K562 (cell line): ENCODE measurements around the gene KIF5C. TPM values are rescaled to one million over a fixed set of nuclear protein-coding genes. Genes with fewer than 3 reads are reported as not detected.

Experiments used
- ATAC-seq: fragments of 200-7000 bp; cut with Tn5 transposase; 3 replicates; pipeline ENCODE4 v1.9.1; 2020; ENCODE audit warnings: moderate library complexity
- BruUV-seq: library from RNA; stranded (reverse); fragments of 400-500 nt; replicated peaks from 2 replicates; lab custom pipeline; 2021; lab: Mats Ljungman, UMichigan
- CTCF ChIA-PET: fragments of 300-600 bp; formaldehyde crosslinking; extraction: SDS; loops from one replicate; lab custom pipeline; 2021; ENCODE audit warnings: low intra/inter-chr PET ratio; lab: Yijun Ruan, JAX
- POLR2A ChIA-PET: fragments of 300-600, 350-650 bp; sonication (Branson Sonifier 250); formaldehyde crosslinking; extraction: SDS; loops from one replicate; lab custom pipeline; 2021; ENCODE audit warnings: antibody characterized with exemption, inconsistent platforms; lab: Yijun Ruan, JAX
- DNase-seq, 4 experiments: peaks; one replicate each; pipeline versions ENCODE4 v3.0.0 to v3.0.0-alpha.2; 2011 to 2018; ENCODE audit warnings: low spot score in 3 of 4, mixed read lengths in 3 of 4; ENCODE audit errors: extremely low read depth in 1 of 4
- FAIRE-seq: peaks from 2 replicates; lab custom pipeline; 2011; peaks lifted over from hg19 to GRCh38; lab: Jason Lieb, UNC
- H2AFZ ChIP-seq: 2 replicates; pipeline ENCODE4 v1.6.0; 2011; ENCODE audit warnings: low read depth, low read length, control low read depth, inconsistent platforms
- H3K27ac ChIP-seq: fragments of 200-600 bp; 3 replicates; pipeline ENCODE4 v1.8.0; 2011; ENCODE audit warnings: low read depth, mild to moderate bottlenecking, control low read depth, inconsistent platforms, low read length, moderate library complexity, mixed read lengths; ENCODE audit errors: extremely low read depth
- H3K27me3 ChIP-seq, 2 experiments: fragments of 300-600 bp in 1 of 2; 2 replicates in 1 of 2; 3 replicates in 1 of 2; pipeline versions ENCODE4 v1.6.0 to v1.8.0; 2011; ENCODE audit warnings: inconsistent platforms in 2 of 2, low read length in 2 of 2, mild to moderate bottlenecking in 1 of 2, mixed read lengths in 1 of 2, moderate library complexity in 1 of 2; ENCODE audit not compliant: control insufficient read depth in 2 of 2, insufficient read depth in 2 of 2
- H3K36me3 ChIP-seq: fragments of 300-600 bp; 3 replicates; pipeline ENCODE4 v1.8.0; 2011; ENCODE audit warnings: mild to moderate bottlenecking, low read length, inconsistent platforms; ENCODE audit not compliant: control insufficient read depth, insufficient read depth
- H3K4me1 ChIP-seq, 2 experiments: fragments of 200-600 bp in 1 of 2; replicated peaks in 1 of 2; 2 replicates in 1 of 2; 3 replicates in 1 of 2; pipeline versions ENCODE4 v1.5.1 to v1.8.0; 2011; ENCODE audit warnings: inconsistent platforms in 2 of 2, low read length in 2 of 2, mild to moderate bottlenecking in 1 of 2, mixed read lengths in 1 of 2, moderate library complexity in 1 of 2; ENCODE audit not compliant: control insufficient read depth in 2 of 2, insufficient read depth in 2 of 2
- H3K4me2 ChIP-seq: 2 replicates; pipeline ENCODE4 v1.6.1; 2011; ENCODE audit warnings: low read length, control low read depth, inconsistent platforms, mixed read lengths; ENCODE audit not compliant: insufficient read depth
- H3K4me3 ChIP-seq: fragments of 200-600 bp; sonication (generic), shearing (Covaris generic); 2 replicates; pipeline ENCODE4 v1.5.1; 2016; ENCODE audit warnings: control low read depth, inconsistent platforms
- H3K79me2 ChIP-seq: fragments of 200-600 bp; 3 replicates; pipeline ENCODE4 v1.8.0; 2011; ENCODE audit warnings: low read length, inconsistent platforms; ENCODE audit not compliant: control insufficient read depth, insufficient read depth
- H3K9ac ChIP-seq, 2 experiments: 2 replicates each; pipeline versions ENCODE4 v1.6.0 to v1.6.1; 2011; ENCODE audit warnings: low read depth in 2 of 2, low read length in 2 of 2, control low read depth in 1 of 2, inconsistent platforms in 1 of 2, mild to moderate bottlenecking in 1 of 2, mixed read lengths in 1 of 2; ENCODE audit not compliant: insufficient read depth in 1 of 2
- H3K9me1 ChIP-seq: one replicate; pipeline ENCODE4 v1.6.0; 2011; ENCODE audit warnings: inconsistent platforms, mild to moderate bottlenecking, low read length, moderate library complexity; ENCODE audit not compliant: control insufficient read depth, insufficient read depth
- H3K9me3 ChIP-seq: replicated peaks from 2 replicates; pipeline ENCODE4 v1.5.1; 2011; ENCODE audit warnings: low read depth, low read length, inconsistent platforms; ENCODE audit not compliant: control insufficient read depth, insufficient read depth
- H4K20me1 ChIP-seq: replicated peaks from 2 replicates; pipeline ENCODE4 v1.6.1; 2011; ENCODE audit warnings: low read length, inconsistent platforms, mixed read lengths; ENCODE audit not compliant: control insufficient read depth, insufficient read depth
- DACH1 ChIP-seq: fragments of 450-650 bp; IDR thresholded peaks from 2 replicates; pipeline ENCODE4 v1.6.1; 2018; ENCODE audit not compliant: partially characterized antibody
- GTF2F1 ChIP-seq: IDR thresholded peaks from 2 replicates; pipeline ENCODE4 v1.6.1; 2011; ENCODE audit warnings: low read depth, low read length, improper control_type of control experiment
- MTA1 ChIP-seq: fragments of 450-650 bp; IDR thresholded peaks from 2 replicates; pipeline ENCODE4 v1.6.1; 2017; ENCODE audit warnings: borderline replicate concordance
- SMARCA4 ChIP-seq: fragments of 450-650 bp; IDR thresholded peaks from 2 replicates; pipeline ENCODE4 v1.6.1; 2016
- ZC3H8 ChIP-seq: fragments of 450-650 bp; IDR thresholded peaks from 2 replicates; pipeline ENCODE4 v1.6.1; 2017
- ZFP36 ChIP-seq: fragments of 150-350 bp; IDR thresholded peaks from 2 replicates; pipeline ENCODE4 v1.6.1; 2018; ENCODE audit warnings: low read length, low read depth; ENCODE audit not compliant: partially characterized antibody
- ZNF436 ChIP-seq: fragments of 250-450, 450-650 bp; sonication (Bioruptor Pico); formaldehyde crosslinking; IDR thresholded peaks from 2 replicates; pipeline ENCODE4 v1.7.0; 2020; ENCODE audit warnings: mild to moderate bottlenecking
- ZNF655 ChIP-seq: fragments of 250-450 bp; sonication (Bioruptor Pico); IDR thresholded peaks from 2 replicates; pipeline ENCODE4 v1.5.0; 2021
- ZSCAN32 ChIP-seq: fragments of 450-650 bp; formaldehyde crosslinking; IDR thresholded peaks from 2 replicates; pipeline ENCODE4 v1.4.0; 2020; ENCODE audit warnings: mild to moderate bottlenecking, moderate library complexity
- WGBS: fragments of 100-300 bp; shearing (Covaris generic); methylation state at CpG from one replicate; pipeline ENCODE4 v1.1.6; 2016; ENCODE audit warnings: low coverage, mixed read lengths; ENCODE audit not compliant: insufficient coverage; ENCODE audit errors: missing lambda C conversion rate; 5-methylcytosine and 5-hydroxymethylcytosine counted together
- in situ Hi-C: fragments of 300-500 bp; cut with MboI; formaldehyde crosslinking; loops from 4 replicates; pipeline ENCODE4 v1.15.0; 2018; ENCODE audit warnings: inconsistent platforms, mixed read lengths
- intact Hi-C: fragments of 100-400 bp; cut with micrococcal nuclease; formaldehyde crosslinking; loops from 2 replicates; pipeline ENCODE4 v1.14.2; 2022
- polyA plus RNA-seq, 8 experiments: library from polyadenylated mRNA; depleted of rRNA in 4 of 8; stranded (reverse) in 5 of 8; unstranded in 3 of 8; fragments of >200 nt; fragmentation: Nextera tagmentation in 2 of 8; fragmentation: Illumina TruSeq in 1 of 8; extraction: Ambion mirVana in 2 of 8; extraction: Trizol in 1 of 8; gene quantifications; 2 replicates each; pipeline versions ENCODE4 v1.2.1 to v1.2.3, GENCODE V29; 2011 to 2014; ENCODE audit warnings: inconsistent platforms in 1 of 8, missing spikeins in 1 of 8
- total RNA-seq, 7 experiments: library from RNA; depleted of rRNA in 6 of 7; stranded (reverse); fragments of >200 nt in 6 of 7; fragmentation: Illumina TruSeq in 2 of 7; extraction: Trizol in 2 of 7; gene quantifications; 2 replicates each; pipeline versions ENCODE4 v1.2.1 to v1.2.3, GENCODE V29; 2011 to 2021; ENCODE audit warnings: low replicate concordance in 1 of 7
- TF ChIP-seq, protein P1 (sequence below): sonication (generic); formaldehyde crosslinking; IDR thresholded peaks from 2 replicates; pipeline ENCODE4 v1.8.0; 2023; ENCODE audit warnings: missing genetic modification reagents, mild to moderate bottlenecking, borderline replicate concordance

KIF5C gene
- total and polyA plus RNA-seq, 9 of the 15 experiments (the other 6 are each of a cell fraction or from before 2014, with no cell fraction given): 0.01 to 0.09 (median 0.01) TPM; not detected in 6

DNA sequence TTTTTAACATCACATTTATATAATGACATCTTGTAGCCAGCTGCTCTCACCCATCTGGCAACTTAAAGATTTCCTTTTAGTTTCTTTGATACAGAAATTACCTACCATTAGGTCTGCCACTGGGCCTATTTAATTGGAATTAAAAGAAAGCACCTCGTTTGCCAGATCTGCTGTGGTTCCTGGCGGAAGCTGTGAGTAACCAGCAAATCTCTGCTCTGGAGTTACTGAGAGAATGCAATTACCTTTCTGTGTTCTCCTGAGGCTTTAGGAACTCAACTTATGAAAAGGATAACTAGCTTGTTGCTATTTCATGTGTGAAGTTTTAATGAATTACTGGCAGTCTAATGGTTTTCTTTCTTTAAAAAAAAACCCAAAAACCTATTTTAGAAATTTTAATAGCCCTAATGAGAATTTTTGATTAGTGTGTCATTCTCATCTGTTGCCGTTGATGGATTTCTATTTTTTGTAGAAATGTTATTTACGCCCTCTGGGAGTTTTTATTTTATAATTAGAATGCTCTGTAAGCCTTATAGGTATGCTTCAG lies 93.8 kb downstream of the KIF5C start:
- Histone ChIP-seq H3K79me2 (no peaks in the 10 kb centered on the region), H3K27ac (no peak overlapping the region), H3K9ac (no peak overlapping the region), H3K9me1 (no peaks in the 10 kb centered on the region), H3K9me3 (no peaks in the 10 kb centered on the region), H3K4me3 (no peak overlapping the region), H3K4me2 (no peak overlapping the region), H3K27me3 (peaks cover 0 to 11% of the 10 kb centered on the region in 2 experiments; a peak in 2 of 5 replicates), H3K4me1 (no peaks in the 10 kb centered on the region), H3K36me3 (no peaks in the 10 kb centered on the region), H4K20me1 (no peaks in the 10 kb centered on the region), H2AFZ (no peak overlapping the region)
- FAIRE-seq: no peak
- intact Hi-C loops (no loop called here), in situ Hi-C loops (no loop called here)
- no TSS peak for BruUV-seq
- ChIA-PET CTCF (no interaction called here), POLR2A (interaction anchor here (0.6 to 2.5 kb wide), 3 partner anchors 10 to 104 kb away, joined by 3 to 10 read pairs (median 3); no protein-coding TSS in a partner anchor)
- no peak for TF ChIP-seq SMARCA4
- 1% methylated on average over 4 of the region's 4 CpGs for WGBS
- no peak for ATAC-seq
- no peak for DNase-seq

DNA sequence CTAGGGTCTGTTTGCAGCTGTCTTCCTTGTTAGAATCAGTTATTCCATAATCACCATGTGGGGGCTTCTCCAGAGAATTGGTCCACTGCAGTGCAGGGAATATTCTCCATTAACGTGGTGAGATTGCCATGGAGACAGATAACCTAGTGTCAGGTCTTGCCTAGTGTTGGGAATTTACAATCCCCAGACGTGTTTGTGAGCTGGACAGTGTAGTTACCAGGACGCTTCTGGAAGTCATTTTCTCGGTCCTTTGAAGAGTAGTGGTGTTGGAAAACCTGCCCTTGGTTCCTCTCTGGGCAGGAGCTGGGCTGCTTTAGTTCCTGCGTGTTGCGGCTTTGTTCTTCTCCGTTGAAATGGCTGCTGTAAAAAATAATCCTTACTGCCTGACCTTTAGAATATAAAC lies 94.6 kb downstream of the KIF5C start:
- no TSS peak for BruUV-seq
- in situ Hi-C loops (no loop called here), intact Hi-C loops (no loop called here)
- no peak overlapping the region for H3K4me2 ChIP-seq
- CTCF ChIA-PET: no interaction called here
- no peak overlapping the region for H3K4me3 ChIP-seq
- FAIRE-seq (no peak), ATAC-seq (no peak), DNase-seq (no peak)
- under 1% methylated on average over 7 of the region's 7 CpGs for WGBS
- H4K20me1 ChIP-seq: no peaks in the 10 kb centered on the region
- no peaks in the 10 kb centered on the region for H3K79me2 ChIP-seq
- H3K27me3 ChIP-seq: peaks cover 0 to 6% of the 10 kb centered on the region in 2 experiments; a peak in 2 of 5 replicates
- no peaks in the 10 kb centered on the region for H3K4me1 ChIP-seq
- no peaks in the 10 kb centered on the region for H3K9me3 ChIP-seq
- H3K27ac ChIP-seq: no peak overlapping the region
- POLR2A ChIA-PET: interaction anchor here (0.7 to 2.5 kb wide), 3 partner anchors 9 to 34 kb away, joined by 3 to 10 read pairs (median 3); no protein-coding TSS in a partner anchor
- no peaks in the 10 kb centered on the region for H3K36me3 ChIP-seq
- H2AFZ ChIP-seq: no peak overlapping the region
- H3K9me1 ChIP-seq: no peaks in the 10 kb centered on the region
- no peak overlapping the region for H3K9ac ChIP-seq
- TF ChIP-seq ZNF436 (CRISPR knock-in tag): no peak
- no peak for TF ChIP-seq ZSCAN32
- no peak for TF ChIP-seq MTA1
- TF ChIP-seq DACH1: no peak
- TF ChIP-seq, protein P1, sequence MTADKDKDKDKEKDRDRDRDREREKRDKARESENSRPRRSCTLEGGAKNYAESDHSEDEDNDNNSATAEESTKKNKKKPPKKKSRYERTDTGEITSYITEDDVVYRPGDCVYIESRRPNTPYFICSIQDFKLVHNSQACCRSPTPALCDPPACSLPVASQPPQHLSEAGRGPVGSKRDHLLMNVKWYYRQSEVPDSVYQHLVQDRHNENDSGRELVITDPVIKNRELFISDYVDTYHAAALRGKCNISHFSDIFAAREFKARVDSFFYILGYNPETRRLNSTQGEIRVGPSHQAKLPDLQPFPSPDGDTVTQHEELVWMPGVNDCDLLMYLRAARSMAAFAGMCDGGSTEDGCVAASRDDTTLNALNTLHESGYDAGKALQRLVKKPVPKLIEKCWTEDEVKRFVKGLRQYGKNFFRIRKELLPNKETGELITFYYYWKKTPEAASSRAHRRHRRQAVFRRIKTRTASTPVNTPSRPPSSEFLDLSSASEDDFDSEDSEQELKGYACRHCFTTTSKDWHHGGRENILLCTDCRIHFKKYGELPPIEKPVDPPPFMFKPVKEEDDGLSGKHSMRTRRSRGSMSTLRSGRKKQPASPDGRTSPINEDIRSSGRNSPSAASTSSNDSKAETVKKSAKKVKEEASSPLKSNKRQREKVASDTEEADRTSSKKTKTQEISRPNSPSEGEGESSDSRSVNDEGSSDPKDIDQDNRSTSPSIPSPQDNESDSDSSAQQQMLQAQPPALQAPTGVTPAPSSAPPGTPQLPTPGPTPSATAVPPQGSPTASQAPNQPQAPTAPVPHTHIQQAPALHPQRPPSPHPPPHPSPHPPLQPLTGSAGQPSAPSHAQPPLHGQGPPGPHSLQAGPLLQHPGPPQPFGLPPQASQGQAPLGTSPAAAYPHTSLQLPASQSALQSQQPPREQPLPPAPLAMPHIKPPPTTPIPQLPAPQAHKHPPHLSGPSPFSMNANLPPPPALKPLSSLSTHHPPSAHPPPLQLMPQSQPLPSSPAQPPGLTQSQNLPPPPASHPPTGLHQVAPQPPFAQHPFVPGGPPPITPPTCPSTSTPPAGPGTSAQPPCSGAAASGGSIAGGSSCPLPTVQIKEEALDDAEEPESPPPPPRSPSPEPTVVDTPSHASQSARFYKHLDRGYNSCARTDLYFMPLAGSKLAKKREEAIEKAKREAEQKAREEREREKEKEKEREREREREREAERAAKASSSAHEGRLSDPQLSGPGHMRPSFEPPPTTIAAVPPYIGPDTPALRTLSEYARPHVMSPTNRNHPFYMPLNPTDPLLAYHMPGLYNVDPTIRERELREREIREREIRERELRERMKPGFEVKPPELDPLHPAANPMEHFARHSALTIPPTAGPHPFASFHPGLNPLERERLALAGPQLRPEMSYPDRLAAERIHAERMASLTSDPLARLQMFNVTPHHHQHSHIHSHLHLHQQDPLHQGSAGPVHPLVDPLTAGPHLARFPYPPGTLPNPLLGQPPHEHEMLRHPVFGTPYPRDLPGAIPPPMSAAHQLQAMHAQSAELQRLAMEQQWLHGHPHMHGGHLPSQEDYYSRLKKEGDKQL (CRISPR knock-in tag): no peak
- no peak for TF ChIP-seq ZNF655 (CRISPR knock-in tag)
- no peak for TF ChIP-seq ZC3H8
- TF ChIP-seq ZFP36: no peak
- no peak for TF ChIP-seq GTF2F1
